HepG2 (cell line): ENCODE data around the gene ANKRD11. TPM values are rescaled to one million over a fixed set of nuclear protein-coding genes. Genes with fewer than 3 reads are reported as not detected.

Source experiments
- ETV5 ChIP-seq: IDR thresholded peaks from 2 replicates; pipeline ENCODE4 v1.6.1; 2018; ENCODE audit warnings: missing biosample characterization, missing genetic modification reagents, inconsistent platforms, borderline replicate concordance
- JUNB ChIP-seq: sonication (generic); formaldehyde crosslinking; IDR thresholded peaks from 2 replicates; pipeline ENCODE4 v1.8.0; 2022; ENCODE audit warnings: missing genetic modification reagents, mild to moderate bottlenecking, borderline replicate concordance
- KDM3A ChIP-seq: IDR thresholded peaks from 2 replicates; pipeline ENCODE4 v1.6.1; 2018; ENCODE audit warnings: low read depth, missing compliant biosample characterization
- MAFG ChIP-seq: sonication (generic); formaldehyde crosslinking; IDR thresholded peaks from 2 replicates; pipeline ENCODE4 v1.5.1; 2020; ENCODE audit warnings: mild to moderate bottlenecking, missing genetic modification reagents
- NFE2L2 ChIP-seq: fragments of 150-350 bp; IDR thresholded peaks from 2 replicates; pipeline ENCODE4 v1.6.1; 2014; ENCODE audit warnings: low read length
- NFRKB ChIP-seq: fragments of 450-650 bp; IDR thresholded peaks from 2 replicates; pipeline ENCODE4 v1.6.1; 2017
- NPAS2 ChIP-seq: sonication (generic); formaldehyde crosslinking; IDR thresholded peaks from 2 replicates; pipeline ENCODE4 v1.8.0; 2022; ENCODE audit warnings: mild to moderate bottlenecking, missing genetic modification reagents, borderline replicate concordance
- PRPF4 ChIP-seq: fragments of 200-400 bp; formaldehyde crosslinking; IDR thresholded peaks from 2 replicates; pipeline ENCODE4 v1.6.1; 2016; ENCODE audit warnings: low read length, low read depth; ENCODE audit not compliant: poor library complexity, severe bottlenecking
- RFX3 ChIP-seq: IDR thresholded peaks from 2 replicates; pipeline ENCODE4 v1.6.1; 2016; ENCODE audit warnings: missing biosample characterization, missing genetic modification reagents
- ZNF12 ChIP-seq: sonication (generic); formaldehyde crosslinking; IDR thresholded peaks from 2 replicates; pipeline ENCODE4 v1.5.0; 2020; ENCODE audit warnings: missing genetic modification reagents
- ZNF264 ChIP-seq: sonication (generic); formaldehyde crosslinking; IDR thresholded peaks from 2 replicates; pipeline ENCODE4 v1.4.0; 2020; ENCODE audit warnings: missing genetic modification reagents
- ZNF430 ChIP-seq: sonication (generic); formaldehyde crosslinking; IDR thresholded peaks from 2 replicates; pipeline ENCODE4 v1.9.0; 2021; ENCODE audit warnings: mild to moderate bottlenecking, missing genetic modification reagents
- ZNF431 ChIP-seq: sonication (generic); formaldehyde crosslinking; IDR thresholded peaks from 2 replicates; pipeline ENCODE4 v1.9.0; 2022; ENCODE audit warnings: missing genetic modification reagents, low read depth, mild to moderate bottlenecking, borderline replicate concordance
- polyA plus RNA-seq, 8 experiments: library from polyadenylated mRNA; depleted of rRNA in 3 of 8; stranded (reverse) in 7 of 8; unstranded in 1 of 8; fragments of >200 nt; fragmentation: Illumina TruSeq in 4 of 8; extraction: Trizol in 4 of 8; gene quantifications; 2 replicates each; pipeline versions ENCODE4 v1.2.1 to v1.2.3, GENCODE V29; 2011 to 2016; ENCODE audit warnings: low read depth in 4 of 8, missing spikeins in 1 of 8, mixed read lengths in 1 of 8; ENCODE audit not compliant: insufficient read depth in 1 of 8
- total RNA-seq, 5 experiments: library from RNA; depleted of rRNA; stranded (reverse); fragments of >200 nt; fragmentation: Illumina TruSeq; extraction: Trizol; gene quantifications; 2 replicates each; pipeline ENCODE4 v1.2.3, GENCODE V29; 2016; ENCODE audit warnings: low read depth in 1 of 5
- TF ChIP-seq, protein P1 (sequence below): sonication (generic); formaldehyde crosslinking; IDR thresholded peaks from 2 replicates; pipeline ENCODE4 v1.4.0; 2020; ENCODE audit warnings: missing genetic modification reagents
- TF ChIP-seq, protein P2 (sequence below): sonication (generic); formaldehyde crosslinking; IDR thresholded peaks from 2 replicates; pipeline ENCODE4 v1.5.0; 2020; ENCODE audit warnings: mild to moderate bottlenecking, missing genetic modification reagents, borderline replicate concordance
- TF ChIP-seq, protein P3 (sequence below): sonication (generic); formaldehyde crosslinking; IDR thresholded peaks from 2 replicates; pipeline ENCODE4 v1.4.0; 2020; ENCODE audit warnings: missing genetic modification reagents, borderline replicate concordance
- TF ChIP-seq, protein P4 (sequence below), 2 experiments: sonication (generic) in 1 of 2; formaldehyde crosslinking in 1 of 2; IDR thresholded peaks; 2 replicates each; pipeline versions ENCODE4 v1.4.0 to v1.6.1; 2018 to 2020; ENCODE audit warnings: missing genetic modification reagents in 2 of 2, borderline replicate concordance in 1 of 2, low read depth in 1 of 2, mild to moderate bottlenecking in 1 of 2, missing biosample characterization in 1 of 2

The ANKRD11 gene
- total and polyA plus RNA-seq, 2 of the 13 experiments (the other 11 are each of a cell fraction or from before 2014, with no cell fraction given) = 21.4 to 38.4 TPM

DNA sequence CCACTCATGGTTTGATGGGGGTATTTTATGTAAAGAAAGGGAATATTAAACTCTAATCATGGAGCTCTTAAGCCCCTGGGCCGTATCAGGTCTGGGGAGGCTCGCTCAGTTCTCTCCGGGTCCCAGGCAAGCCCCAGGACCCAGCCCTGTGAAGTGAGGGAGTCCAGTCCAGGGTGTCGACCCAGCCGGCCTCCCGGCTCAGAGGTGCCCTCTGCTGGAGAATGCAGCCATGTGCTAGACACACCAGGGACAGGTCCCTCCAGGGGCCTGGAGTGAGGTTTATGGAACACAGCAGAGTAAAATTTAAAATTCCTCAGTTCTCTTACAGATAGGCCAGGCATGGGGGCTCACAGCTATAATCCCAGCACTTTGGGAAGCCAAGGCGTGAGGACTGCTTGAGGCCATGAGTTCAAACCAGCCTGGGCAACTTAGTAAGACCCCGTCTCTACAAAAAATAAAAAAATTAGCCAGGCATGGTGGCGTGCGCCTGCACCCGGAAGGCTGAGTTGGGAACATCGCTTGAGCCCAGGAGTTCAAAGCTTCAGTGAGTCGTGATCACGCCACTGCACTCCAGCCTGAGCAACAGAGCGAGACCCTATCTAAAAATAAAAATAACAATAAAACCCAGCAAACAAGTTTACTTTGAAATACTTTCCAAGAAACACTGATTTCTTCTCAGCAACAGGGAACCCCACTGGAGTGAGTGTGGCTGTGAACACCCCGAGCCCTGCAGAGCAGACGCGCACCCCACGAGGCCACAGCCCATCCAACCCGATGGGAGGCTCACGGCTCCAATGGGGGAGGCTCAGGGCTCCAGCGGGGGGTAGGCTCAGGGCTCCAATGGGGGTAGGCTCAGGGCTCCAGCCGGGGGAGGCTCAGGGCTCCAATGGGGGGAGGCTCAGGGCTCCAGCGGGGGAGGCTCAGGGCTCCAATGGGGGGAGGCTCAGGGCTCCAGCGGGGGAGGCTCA is 200.6 kb downstream of the ANKRD11 start (continued):
- TF ChIP-seq, protein P1, sequence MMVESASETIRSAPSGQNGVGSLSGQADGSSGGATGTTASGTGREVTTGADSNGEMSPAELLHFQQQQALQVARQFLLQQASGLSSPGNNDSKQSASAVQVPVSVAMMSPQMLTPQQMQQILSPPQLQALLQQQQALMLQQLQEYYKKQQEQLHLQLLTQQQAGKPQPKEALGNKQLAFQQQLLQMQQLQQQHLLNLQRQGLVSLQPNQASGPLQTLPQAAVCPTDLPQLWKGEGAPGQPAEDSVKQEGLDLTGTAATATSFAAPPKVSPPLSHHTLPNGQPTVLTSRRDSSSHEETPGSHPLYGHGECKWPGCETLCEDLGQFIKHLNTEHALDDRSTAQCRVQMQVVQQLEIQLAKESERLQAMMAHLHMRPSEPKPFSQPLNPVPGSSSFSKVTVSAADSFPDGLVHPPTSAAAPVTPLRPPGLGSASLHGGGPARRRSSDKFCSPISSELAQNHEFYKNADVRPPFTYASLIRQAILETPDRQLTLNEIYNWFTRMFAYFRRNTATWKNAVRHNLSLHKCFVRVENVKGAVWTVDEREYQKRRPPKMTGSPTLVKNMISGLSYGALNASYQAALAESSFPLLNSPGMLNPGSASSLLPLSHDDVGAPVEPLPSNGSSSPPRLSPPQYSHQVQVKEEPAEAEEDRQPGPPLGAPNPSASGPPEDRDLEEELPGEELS (CRISPR knock-in tag) = no peak
- no peak for TF ChIP-seq RFX3 (CRISPR knock-in tag)
- no peak for TF ChIP-seq PRPF4
- TF ChIP-seq, protein P2, sequence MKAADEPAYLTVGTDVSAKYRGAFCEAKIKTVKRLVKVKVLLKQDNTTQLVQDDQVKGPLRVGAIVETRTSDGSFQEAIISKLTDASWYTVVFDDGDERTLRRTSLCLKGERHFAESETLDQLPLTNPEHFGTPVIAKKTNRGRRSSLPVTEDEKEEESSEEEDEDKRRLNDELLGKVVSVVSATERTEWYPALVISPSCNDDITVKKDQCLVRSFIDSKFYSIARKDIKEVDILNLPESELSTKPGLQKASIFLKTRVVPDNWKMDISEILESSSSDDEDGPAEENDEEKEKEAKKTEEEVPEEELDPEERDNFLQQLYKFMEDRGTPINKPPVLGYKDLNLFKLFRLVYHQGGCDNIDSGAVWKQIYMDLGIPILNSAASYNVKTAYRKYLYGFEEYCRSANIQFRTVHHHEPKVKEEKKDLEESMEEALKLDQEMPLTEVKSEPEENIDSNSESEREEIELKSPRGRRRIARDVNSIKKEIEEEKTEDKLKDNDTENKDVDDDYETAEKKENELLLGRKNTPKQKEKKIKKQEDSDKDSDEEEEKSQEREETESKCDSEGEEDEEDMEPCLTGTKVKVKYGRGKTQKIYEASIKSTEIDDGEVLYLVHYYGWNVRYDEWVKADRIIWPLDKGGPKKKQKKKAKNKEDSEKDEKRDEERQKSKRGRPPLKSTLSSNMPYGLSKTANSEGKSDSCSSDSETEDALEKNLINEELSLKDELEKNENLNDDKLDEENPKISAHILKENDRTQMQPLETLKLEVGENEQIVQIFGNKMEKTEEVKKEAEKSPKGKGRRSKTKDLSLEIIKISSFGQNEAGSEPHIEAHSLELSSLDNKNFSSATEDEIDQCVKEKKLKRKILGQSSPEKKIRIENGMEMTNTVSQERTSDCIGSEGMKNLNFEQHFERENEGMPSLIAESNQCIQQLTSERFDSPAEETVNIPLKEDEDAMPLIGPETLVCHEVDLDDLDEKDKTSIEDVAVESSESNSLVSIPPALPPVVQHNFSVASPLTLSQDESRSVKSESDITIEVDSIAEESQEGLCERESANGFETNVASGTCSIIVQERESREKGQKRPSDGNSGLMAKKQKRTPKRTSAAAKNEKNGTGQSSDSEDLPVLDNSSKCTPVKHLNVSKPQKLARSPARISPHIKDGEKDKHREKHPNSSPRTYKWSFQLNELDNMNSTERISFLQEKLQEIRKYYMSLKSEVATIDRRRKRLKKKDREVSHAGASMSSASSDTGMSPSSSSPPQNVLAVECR (CRISPR knock-in tag) = peak; percentile 44; the same call in 1 of the 2 replicates
- peak; percentile 48; the same call in 1 of the 2 replicates for TF ChIP-seq ETV5 (CRISPR knock-in tag)
- TF ChIP-seq ZNF12 (CRISPR knock-in tag) = peak; percentile 21; the same call in 1 of the 2 replicates
- TF ChIP-seq NFRKB = no peak
- TF ChIP-seq, protein P3, sequence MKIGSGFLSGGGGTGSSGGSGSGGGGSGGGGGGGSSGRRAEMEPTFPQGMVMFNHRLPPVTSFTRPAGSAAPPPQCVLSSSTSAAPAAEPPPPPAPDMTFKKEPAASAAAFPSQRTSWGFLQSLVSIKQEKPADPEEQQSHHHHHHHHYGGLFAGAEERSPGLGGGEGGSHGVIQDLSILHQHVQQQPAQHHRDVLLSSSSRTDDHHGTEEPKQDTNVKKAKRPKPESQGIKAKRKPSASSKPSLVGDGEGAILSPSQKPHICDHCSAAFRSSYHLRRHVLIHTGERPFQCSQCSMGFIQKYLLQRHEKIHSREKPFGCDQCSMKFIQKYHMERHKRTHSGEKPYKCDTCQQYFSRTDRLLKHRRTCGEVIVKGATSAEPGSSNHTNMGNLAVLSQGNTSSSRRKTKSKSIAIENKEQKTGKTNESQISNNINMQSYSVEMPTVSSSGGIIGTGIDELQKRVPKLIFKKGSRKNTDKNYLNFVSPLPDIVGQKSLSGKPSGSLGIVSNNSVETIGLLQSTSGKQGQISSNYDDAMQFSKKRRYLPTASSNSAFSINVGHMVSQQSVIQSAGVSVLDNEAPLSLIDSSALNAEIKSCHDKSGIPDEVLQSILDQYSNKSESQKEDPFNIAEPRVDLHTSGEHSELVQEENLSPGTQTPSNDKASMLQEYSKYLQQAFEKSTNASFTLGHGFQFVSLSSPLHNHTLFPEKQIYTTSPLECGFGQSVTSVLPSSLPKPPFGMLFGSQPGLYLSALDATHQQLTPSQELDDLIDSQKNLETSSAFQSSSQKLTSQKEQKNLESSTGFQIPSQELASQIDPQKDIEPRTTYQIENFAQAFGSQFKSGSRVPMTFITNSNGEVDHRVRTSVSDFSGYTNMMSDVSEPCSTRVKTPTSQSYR (CRISPR knock-in tag) = peak; percentile 12; the same call in 1 of the 2 replicates
- TF ChIP-seq ZNF431 (CRISPR knock-in tag) = no peak
- no peak for TF ChIP-seq ZNF264 (CRISPR knock-in tag)
- TF ChIP-seq, protein P4, sequence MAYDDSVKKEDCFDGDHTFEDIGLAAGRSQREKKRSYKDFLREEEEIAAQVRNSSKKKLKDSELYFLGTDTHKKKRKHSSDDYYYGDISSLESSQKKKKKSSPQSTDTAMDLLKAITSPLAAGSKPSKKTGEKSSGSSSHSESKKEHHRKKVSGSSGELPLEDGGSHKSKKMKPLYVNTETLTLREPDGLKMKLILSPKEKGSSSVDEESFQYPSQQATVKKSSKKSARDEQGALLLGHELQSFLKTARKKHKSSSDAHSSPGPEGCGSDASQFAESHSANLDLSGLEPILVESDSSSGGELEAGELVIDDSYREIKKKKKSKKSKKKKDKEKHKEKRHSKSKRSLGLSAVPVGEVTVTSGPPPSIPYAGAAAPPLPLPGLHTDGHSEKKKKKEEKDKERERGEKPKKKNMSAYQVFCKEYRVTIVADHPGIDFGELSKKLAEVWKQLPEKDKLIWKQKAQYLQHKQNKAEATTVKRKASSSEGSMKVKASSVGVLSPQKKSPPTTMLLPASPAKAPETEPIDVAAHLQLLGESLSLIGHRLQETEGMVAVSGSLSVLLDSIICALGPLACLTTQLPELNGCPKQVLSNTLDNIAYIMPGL (CRISPR knock-in tag; IDR thresholded peaks at IDR 0.05; ENCODE audit: borderline replicate concordance in 1 of 2, low read depth in 1 of 2) = peak; percentile 46 to 82; a peak in 2 of 4 replicates
- no peak for TF ChIP-seq MAFG
- no peak for TF ChIP-seq JUNB
- TF ChIP-seq NFE2L2 = no peak
- no peak for TF ChIP-seq NPAS2 (CRISPR knock-in tag)
- TF ChIP-seq ZNF430 = no peak
- no peak for TF ChIP-seq KDM3A (CRISPR knock-in tag)
